WTC11 (cell line): ENCODE results near the gene CDC42EP4. TPM values are rescaled to one million over a fixed set of nuclear protein-coding genes. Genes with fewer than 3 reads are reported as not detected.

Experiments
- ATAC-seq: fragments of 200-7000 bp; cut with Tn5 transposase; 2 replicates; pipeline ENCODE4 v1.10.0; 2021; ENCODE audit warnings: mild to moderate bottlenecking, moderate library complexity
- CTCF ChIA-PET: fragments of 300-600 bp; sonication (Branson Sonifier 250); formaldehyde crosslinking; loops from one replicate; lab custom pipeline; 2021; ENCODE audit warnings: antibody characterized with exemption; lab: Charles Lee
- POLR2A ChIA-PET: fragments of 350-600 bp; sonication (Branson Sonifier 250); formaldehyde crosslinking; loops from one replicate; lab custom pipeline; 2021; ENCODE audit warnings: antibody characterized with exemption; lab: Charles Lee
- DNase-seq: peaks from one replicate; pipeline ENCODE4 v3.0.0; 2021; ENCODE audit warnings: low spot score
- H3K27ac Mint-ChIP-seq: 2 replicates; pipeline ENCODE4 v1.8.0; 2021; ENCODE audit warnings: mixed read lengths
- H3K27me3 Mint-ChIP-seq: 2 replicates; pipeline ENCODE4 v1.8.0; 2021; ENCODE audit warnings: low read depth, mild to moderate bottlenecking, moderate library complexity, mixed read lengths
- H3K36me3 Mint-ChIP-seq: 2 replicates; pipeline ENCODE4 v1.8.0; 2021; ENCODE audit warnings: mixed read lengths
- H3K4me1 Mint-ChIP-seq: 2 replicates; pipeline ENCODE4 v1.8.0; 2022; ENCODE audit warnings: mixed read lengths
- H3K4me3 Mint-ChIP-seq: 2 replicates; pipeline ENCODE4 v1.8.0; 2021; ENCODE audit warnings: mild to moderate bottlenecking, moderate library complexity, mixed read lengths
- H3K9me3 Mint-ChIP-seq: 2 replicates; pipeline ENCODE4 v1.8.0; 2021; ENCODE audit warnings: mixed read lengths
- ESRRA ChIP-seq: sonication (generic); formaldehyde crosslinking; IDR thresholded peaks from 2 replicates; pipeline ENCODE4 v1.8.1; 2022; ENCODE audit warnings: mild to moderate bottlenecking, missing genetic modification reagents, borderline replicate concordance
- FOXP1 ChIP-seq: sonication (generic); formaldehyde crosslinking; IDR thresholded peaks from 2 replicates; pipeline ENCODE4 v1.8.0; 2022; ENCODE audit warnings: missing genetic modification reagents, mild to moderate bottlenecking, moderate library complexity, borderline replicate concordance
- JUN ChIP-seq: sonication (generic); formaldehyde crosslinking; IDR thresholded peaks from 2 replicates; pipeline ENCODE4 v1.8.0; 2023; ENCODE audit warnings: mild to moderate bottlenecking, missing genetic modification reagents
- MYBL2 ChIP-seq: sonication (generic); formaldehyde crosslinking; IDR thresholded peaks from 2 replicates; pipeline ENCODE4 v1.8.1; 2023; ENCODE audit warnings: mild to moderate bottlenecking, moderate library complexity, missing genetic modification reagents
- NFATC4 ChIP-seq: fragments of 250-450 bp; sonication (Bioruptor Pico); IDR thresholded peaks from 2 replicates; pipeline ENCODE4 v1.9.0; 2021; ENCODE audit warnings: mild to moderate bottlenecking
- RORB ChIP-seq: fragments of 250-450 bp; sonication (Bioruptor Pico); IDR thresholded peaks from 2 replicates; pipeline ENCODE4 v1.9.0; 2021; ENCODE audit warnings: mild to moderate bottlenecking
- SOX15 ChIP-seq: fragments of 250-450 bp; sonication (Bioruptor Pico); IDR thresholded peaks from 2 replicates; pipeline ENCODE4 v1.9.0; 2021; ENCODE audit warnings: mild to moderate bottlenecking
- TCF7 ChIP-seq: sonication (generic); formaldehyde crosslinking; IDR thresholded peaks from 2 replicates; pipeline ENCODE4 v1.8.0; 2022; ENCODE audit warnings: mild to moderate bottlenecking, low read depth, missing genetic modification reagents, moderate library complexity
- TEAD4 ChIP-seq: sonication (generic); formaldehyde crosslinking; IDR thresholded peaks from 2 replicates; pipeline ENCODE4 v1.8.0; 2022; ENCODE audit warnings: mild to moderate bottlenecking, missing genetic modification reagents
- ZBTB21 ChIP-seq: sonication (generic); formaldehyde crosslinking; IDR thresholded peaks from 2 replicates; pipeline ENCODE4 v1.8.1; 2023; ENCODE audit warnings: mild to moderate bottlenecking, missing genetic modification reagents, borderline replicate concordance
- ZNF219 ChIP-seq: sonication (generic); formaldehyde crosslinking; IDR thresholded peaks from 2 replicates; pipeline ENCODE4 v1.8.0; 2023; ENCODE audit warnings: missing genetic modification reagents, mild to moderate bottlenecking, borderline replicate concordance
- total RNA-seq: library from RNA; stranded (reverse); gene quantifications from 3 replicates; pipeline ENCODE4 v1.2.3, GENCODE V29; 2021
- TF ChIP-seq, protein P1 (sequence below): sonication (generic); formaldehyde crosslinking; IDR thresholded peaks from 2 replicates; pipeline ENCODE4 v1.8.0; 2023; ENCODE audit warnings: missing genetic modification reagents, mild to moderate bottlenecking, borderline replicate concordance
- TF ChIP-seq, protein P2 (sequence below): fragments of 250-450 bp; sonication (Bioruptor Pico); IDR thresholded peaks from 2 replicates; pipeline ENCODE4 v1.9.0; 2021; ENCODE audit warnings: mild to moderate bottlenecking, borderline replicate concordance
- TF ChIP-seq, protein P3 (sequence below): sonication (generic); formaldehyde crosslinking; conservative IDR thresholded peaks from 2 replicates; pipeline ENCODE4 v1.8.1; 2022; ENCODE audit warnings: mild to moderate bottlenecking, missing genetic modification reagents

The CDC42EP4 gene
- total RNA-seq, 1 experiment from 2014 or later, result 18.8 TPM

DNA sequence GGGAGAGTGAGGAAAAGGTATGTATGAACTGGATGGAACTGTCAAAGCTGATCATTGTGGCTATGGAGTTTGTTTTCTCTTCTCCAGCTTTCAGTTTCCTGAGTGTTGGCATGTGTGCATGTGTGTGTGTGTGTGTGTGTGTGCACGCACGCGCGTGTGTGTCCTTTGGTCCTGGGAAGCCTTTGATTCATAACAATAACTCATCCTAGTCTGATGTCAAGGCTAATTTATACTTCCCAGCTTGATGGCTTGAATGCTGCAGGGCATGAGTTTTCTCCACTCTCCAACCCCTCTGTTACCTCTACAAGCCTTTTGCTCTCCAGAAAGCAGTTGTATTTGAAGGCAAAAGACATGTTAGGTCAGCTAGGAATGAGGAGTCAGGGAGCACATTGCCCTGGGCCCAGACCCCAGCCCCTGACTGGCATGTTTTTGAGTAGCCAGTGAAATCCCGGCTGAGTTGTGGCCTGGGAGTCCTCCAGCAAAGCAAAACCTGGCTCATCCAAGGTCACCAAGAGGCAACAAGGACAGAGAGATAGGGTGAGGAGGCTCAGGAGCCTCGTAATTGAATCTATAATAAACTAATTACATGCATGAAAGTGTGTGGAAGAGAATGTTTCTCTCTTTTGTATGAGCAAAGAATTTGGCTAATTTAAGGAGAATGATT, 8.9 kb upstream of the CDC42EP4 start:
- no peaks in the 10 kb centered on the region for H3K36me3 Mint-ChIP-seq
- peaks cover 39% of the 10 kb centered on the region for H3K4me1 Mint-ChIP-seq
- no peak overlapping the region for H3K27ac Mint-ChIP-seq
- no peak for DNase-seq
- no peak overlapping the region for H3K4me3 Mint-ChIP-seq
- POLR2A ChIA-PET, result no interaction called here
- no peak for TF ChIP-seq RORB (CRISPR knock-in tag)
- no peak for TF ChIP-seq FOXP1 (CRISPR knock-in tag)
- no peak for TF ChIP-seq TEAD4 (CRISPR knock-in tag)
- TF ChIP-seq, protein P1, sequence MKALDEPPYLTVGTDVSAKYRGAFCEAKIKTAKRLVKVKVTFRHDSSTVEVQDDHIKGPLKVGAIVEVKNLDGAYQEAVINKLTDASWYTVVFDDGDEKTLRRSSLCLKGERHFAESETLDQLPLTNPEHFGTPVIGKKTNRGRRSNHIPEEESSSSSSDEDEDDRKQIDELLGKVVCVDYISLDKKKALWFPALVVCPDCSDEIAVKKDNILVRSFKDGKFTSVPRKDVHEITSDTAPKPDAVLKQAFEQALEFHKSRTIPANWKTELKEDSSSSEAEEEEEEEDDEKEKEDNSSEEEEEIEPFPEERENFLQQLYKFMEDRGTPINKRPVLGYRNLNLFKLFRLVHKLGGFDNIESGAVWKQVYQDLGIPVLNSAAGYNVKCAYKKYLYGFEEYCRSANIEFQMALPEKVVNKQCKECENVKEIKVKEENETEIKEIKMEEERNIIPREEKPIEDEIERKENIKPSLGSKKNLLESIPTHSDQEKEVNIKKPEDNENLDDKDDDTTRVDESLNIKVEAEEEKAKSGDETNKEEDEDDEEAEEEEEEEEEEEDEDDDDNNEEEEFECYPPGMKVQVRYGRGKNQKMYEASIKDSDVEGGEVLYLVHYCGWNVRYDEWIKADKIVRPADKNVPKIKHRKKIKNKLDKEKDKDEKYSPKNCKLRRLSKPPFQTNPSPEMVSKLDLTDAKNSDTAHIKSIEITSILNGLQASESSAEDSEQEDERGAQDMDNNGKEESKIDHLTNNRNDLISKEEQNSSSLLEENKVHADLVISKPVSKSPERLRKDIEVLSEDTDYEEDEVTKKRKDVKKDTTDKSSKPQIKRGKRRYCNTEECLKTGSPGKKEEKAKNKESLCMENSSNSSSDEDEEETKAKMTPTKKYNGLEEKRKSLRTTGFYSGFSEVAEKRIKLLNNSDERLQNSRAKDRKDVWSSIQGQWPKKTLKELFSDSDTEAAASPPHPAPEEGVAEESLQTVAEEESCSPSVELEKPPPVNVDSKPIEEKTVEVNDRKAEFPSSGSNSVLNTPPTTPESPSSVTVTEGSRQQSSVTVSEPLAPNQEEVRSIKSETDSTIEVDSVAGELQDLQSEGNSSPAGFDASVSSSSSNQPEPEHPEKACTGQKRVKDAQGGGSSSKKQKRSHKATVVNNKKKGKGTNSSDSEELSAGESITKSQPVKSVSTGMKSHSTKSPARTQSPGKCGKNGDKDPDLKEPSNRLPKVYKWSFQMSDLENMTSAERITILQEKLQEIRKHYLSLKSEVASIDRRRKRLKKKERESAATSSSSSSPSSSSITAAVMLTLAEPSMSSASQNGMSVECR (CRISPR knock-in tag), result no peak
- TF ChIP-seq, protein P2, sequence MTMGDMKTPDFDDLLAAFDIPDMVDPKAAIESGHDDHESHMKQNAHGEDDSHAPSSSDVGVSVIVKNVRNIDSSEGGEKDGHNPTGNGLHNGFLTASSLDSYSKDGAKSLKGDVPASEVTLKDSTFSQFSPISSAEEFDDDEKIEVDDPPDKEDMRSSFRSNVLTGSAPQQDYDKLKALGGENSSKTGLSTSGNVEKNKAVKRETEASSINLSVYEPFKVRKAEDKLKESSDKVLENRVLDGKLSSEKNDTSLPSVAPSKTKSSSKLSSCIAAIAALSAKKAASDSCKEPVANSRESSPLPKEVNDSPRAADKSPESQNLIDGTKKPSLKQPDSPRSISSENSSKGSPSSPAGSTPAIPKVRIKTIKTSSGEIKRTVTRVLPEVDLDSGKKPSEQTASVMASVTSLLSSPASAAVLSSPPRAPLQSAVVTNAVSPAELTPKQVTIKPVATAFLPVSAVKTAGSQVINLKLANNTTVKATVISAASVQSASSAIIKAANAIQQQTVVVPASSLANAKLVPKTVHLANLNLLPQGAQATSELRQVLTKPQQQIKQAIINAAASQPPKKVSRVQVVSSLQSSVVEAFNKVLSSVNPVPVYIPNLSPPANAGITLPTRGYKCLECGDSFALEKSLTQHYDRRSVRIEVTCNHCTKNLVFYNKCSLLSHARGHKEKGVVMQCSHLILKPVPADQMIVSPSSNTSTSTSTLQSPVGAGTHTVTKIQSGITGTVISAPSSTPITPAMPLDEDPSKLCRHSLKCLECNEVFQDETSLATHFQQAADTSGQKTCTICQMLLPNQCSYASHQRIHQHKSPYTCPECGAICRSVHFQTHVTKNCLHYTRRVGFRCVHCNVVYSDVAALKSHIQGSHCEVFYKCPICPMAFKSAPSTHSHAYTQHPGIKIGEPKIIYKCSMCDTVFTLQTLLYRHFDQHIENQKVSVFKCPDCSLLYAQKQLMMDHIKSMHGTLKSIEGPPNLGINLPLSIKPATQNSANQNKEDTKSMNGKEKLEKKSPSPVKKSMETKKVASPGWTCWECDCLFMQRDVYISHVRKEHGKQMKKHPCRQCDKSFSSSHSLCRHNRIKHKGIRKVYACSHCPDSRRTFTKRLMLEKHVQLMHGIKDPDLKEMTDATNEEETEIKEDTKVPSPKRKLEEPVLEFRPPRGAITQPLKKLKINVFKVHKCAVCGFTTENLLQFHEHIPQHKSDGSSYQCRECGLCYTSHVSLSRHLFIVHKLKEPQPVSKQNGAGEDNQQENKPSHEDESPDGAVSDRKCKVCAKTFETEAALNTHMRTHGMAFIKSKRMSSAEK (CRISPR knock-in tag), result no peak
- TF ChIP-seq, all 79 proteins: peak for 0
- Mint-ChIP-seq H3K27me3 (peaks cover 13% of the 10 kb centered on the region), H3K9me3 (no peaks in the 10 kb centered on the region)
- ATAC-seq, result no peak
- CTCF ChIA-PET, result interaction anchor here (0.9 to 1.3 kb wide), 2 partner anchors 10 to 89 kb away, joined by 3 read pairs; a partner anchor contains a TSS

DNA sequence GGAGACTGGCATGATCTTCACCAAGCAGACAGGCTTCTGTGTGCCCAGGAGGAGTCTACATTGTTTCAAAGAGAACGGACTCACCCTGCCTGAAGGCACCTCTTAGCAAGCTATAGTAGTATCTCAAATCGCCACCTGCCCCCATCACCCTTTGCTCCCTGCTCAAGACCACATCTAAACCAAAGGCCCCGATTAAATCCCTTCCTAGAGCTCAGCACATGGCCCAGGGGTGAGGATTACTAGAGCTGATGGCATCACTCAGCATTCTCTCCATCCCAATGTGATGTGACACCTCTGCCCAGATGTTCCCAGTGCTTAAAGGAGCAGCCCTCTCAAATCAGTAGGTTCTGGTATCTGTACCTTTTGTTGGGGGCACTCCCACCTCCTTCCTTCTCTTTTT, 8.0 kb upstream of the CDC42EP4 start:
- ATAC-seq, result no peak
- ChIA-PET CTCF (interaction anchor here (0.9 kb wide), 1 partner anchor 9 kb away, joined by 3 read pairs; no protein-coding TSS in a partner anchor), POLR2A (no interaction called here)
- TF ChIP-seq, protein P3, sequence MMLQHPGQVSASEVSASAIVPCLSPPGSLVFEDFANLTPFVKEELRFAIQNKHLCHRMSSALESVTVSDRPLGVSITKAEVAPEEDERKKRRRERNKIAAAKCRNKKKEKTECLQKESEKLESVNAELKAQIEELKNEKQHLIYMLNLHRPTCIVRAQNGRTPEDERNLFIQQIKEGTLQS (CRISPR knock-in tag), result no peak
- DNase-seq, result no peak
- no peak overlapping the region for H3K4me3 Mint-ChIP-seq
- peaks cover 17% of the 10 kb centered on the region for H3K27me3 Mint-ChIP-seq
- no peaks in the 10 kb centered on the region for H3K9me3 Mint-ChIP-seq
- H3K36me3 Mint-ChIP-seq, result no peaks in the 10 kb centered on the region
- no peak overlapping the region for H3K27ac Mint-ChIP-seq
- peaks cover 35% of the 10 kb centered on the region for H3K4me1 Mint-ChIP-seq

DNA sequence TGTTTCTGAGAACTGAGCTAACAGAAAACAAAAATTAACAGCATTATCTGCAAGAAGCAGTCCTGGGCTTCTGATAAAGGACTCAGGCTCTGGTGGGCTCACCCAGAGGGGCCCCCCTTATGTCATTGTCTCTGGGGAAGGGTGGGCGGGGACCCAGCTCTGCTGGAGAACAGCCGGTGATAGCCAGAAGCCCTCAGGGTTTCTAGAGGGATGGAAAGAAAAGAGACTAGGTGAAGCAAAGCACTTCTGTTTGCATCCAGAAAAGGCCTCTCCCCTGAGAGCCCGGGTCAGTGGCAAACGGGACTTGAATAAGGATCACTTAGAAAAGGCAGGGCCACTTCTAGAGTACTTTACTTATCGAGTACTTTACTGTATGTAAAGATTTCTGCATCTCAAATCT, 7.0 kb upstream of the CDC42EP4 start:
- no peak for TF ChIP-seq TCF7 (CRISPR knock-in tag)
- TF ChIP-seq ZBTB21 (CRISPR knock-in tag), result no peak
- TF ChIP-seq NFATC4 (CRISPR knock-in tag), result no peak
- no peak for TF ChIP-seq ZNF219 (CRISPR knock-in tag)
- no peak for TF ChIP-seq SOX15
- TF ChIP-seq JUN (CRISPR knock-in tag), result no peak
- no peak for TF ChIP-seq MYBL2 (CRISPR knock-in tag)
- no peak for TF ChIP-seq ESRRA
- no peak for TF ChIP-seq FOXP1 (CRISPR knock-in tag)
- H3K4me3 Mint-ChIP-seq, result no peak overlapping the region
- no peaks in the 10 kb centered on the region for H3K9me3 Mint-ChIP-seq
- no peak overlapping the region for H3K27ac Mint-ChIP-seq
- H3K4me1 Mint-ChIP-seq, result peaks cover 31% of the 10 kb centered on the region
- ChIA-PET CTCF (interaction anchor here (0.6 to 1.8 kb wide), 3 partner anchors 41 to 123 kb away, joined by 3 to 9 read pairs (median 3); no protein-coding TSS in a partner anchor), POLR2A (interaction anchor here (0.5 kb wide), 1 partner anchor 56 kb away, joined by 4 read pairs; no protein-coding TSS in a partner anchor)
- ATAC-seq (no peak), DNase-seq (no peak)
- no peaks in the 10 kb centered on the region for H3K36me3 Mint-ChIP-seq
- peaks cover 23% of the 10 kb centered on the region for H3K27me3 Mint-ChIP-seq
